Adrenal gland (tissue), 12 donors: ENCODE measurements around the gene MSRB2. TPM values are rescaled to one million over a fixed set of nuclear protein-coding genes. Genes with fewer than 3 reads are reported as not detected.

ENCODE experiments used
- DNase-seq, 7 donors: peaks; one replicate each; pipeline ENCODE4 v3.0.0-alpha.2; 2019 to 2020
- H3K27ac ChIP-seq, 5 donors: fragments of 200-600 bp; sonication (generic) in 4 of 5; 1 replicate in 3 of 5; 2 replicates in 2 of 5; pipeline versions ENCODE4 v1.5.1 to v1.8.0; 2016 to 2020; ENCODE audit warnings: mild to moderate bottlenecking in 1 of 5
- H3K27me3 ChIP-seq: fragments of 200-600 bp; 2 replicates; pipeline ENCODE4 v1.8.0; 2021
- H3K36me3 ChIP-seq, 2 donors: fragments of 200-600 bp; replicated peaks in 1 of 2; 1 replicate in 1 of 2; 2 replicates in 1 of 2; pipeline versions ENCODE4 v1.5.1 to v1.8.0; 2018 to 2022
- H3K4me1 ChIP-seq, 2 donors: fragments of 200-600 bp; replicated peaks in 1 of 2; 1 replicate in 1 of 2; 2 replicates in 1 of 2; pipeline versions ENCODE4 v1.5.1 to v1.8.0; 2018 to 2021
- H3K4me3 ChIP-seq, 4 donors: fragments of 200-600 bp; sonication (generic) in 3 of 4; one replicate each; pipeline ENCODE4 v1.5.1; 2016 to 2018
- H3K9me3 ChIP-seq, 3 donors: fragments of 200-600 bp; sonication (generic) in 1 of 3; replicated peaks in 1 of 3; 1 replicate in 2 of 3; 2 replicates in 1 of 3; pipeline versions ENCODE4 v1.5.1 to v1.8.0; 2016 to 2021
- POLR2A ChIP-seq, 2 donors: fragments of 450-650 bp; IDR thresholded peaks; one replicate each; pipeline ENCODE4 v1.6.1; 2017; ENCODE audit warnings: antibody characterized with exemption in 2 of 2, mild to moderate bottlenecking in 2 of 2, moderate library complexity in 1 of 2
- WGBS, 4 donors: extraction: QIAGEN DNeasy Blood & Tissue Kit in 2 of 4; methylation state at CpG; one replicate each; pipeline versions ENCODE4 v1.1.5 to v1.1.7; 2013 to 2017; 5-methylcytosine and 5-hydroxymethylcytosine counted together
- intact Hi-C, 2 donors: fragments of 100-400 bp; cut with DNase I; formaldehyde crosslinking; loops; one replicate each; pipeline versions ENCODE4 v1.14.1 to v1.15.0; 2022 to 2023
- polyA plus RNA-seq, 3 donors: library from polyadenylated mRNA; stranded (reverse); fragments of 200-250 nt in 2 of 3; fragments of 350-450 nt in 1 of 3; fragmentation: Illumina TruSeq in 1 of 3; extraction: RNeasy Lipid Tissue Mini Kit (QIAGEN cat#74804) in 1 of 3; gene quantifications; one replicate each; pipeline ENCODE4 v1.2.3, GENCODE V29; 2013 to 2014
- total RNA-seq, 9 donors: library from RNA; depleted of rRNA in 4 of 9; stranded (reverse); fragments of >200 nt in 4 of 9; fragments of 120-200 nt in 1 of 9; fragmentation: NEBNext Ultra II Directional in 1 of 9; extraction: Animal tissue kit (Norgen Biotek cat#: 25700) in 1 of 9; gene quantifications; one replicate each; pipeline versions ENCODE4 v1.1.0 to v1.2.4, GENCODE V29; 2013 to 2023
- TF ChIP-seq, protein P1 (sequence below), 6 experiments: fragments of 450-650 bp in 4 of 6; fragments of 200-600 bp in 2 of 6; sonication (generic) in 1 of 6; IDR thresholded peaks; 1 replicate in 5 of 6; 2 replicates in 1 of 6; pipeline versions ENCODE4 v1.5.1 to v1.8.0; 2016 to 2021; ENCODE audit warnings: antibody characterized with exemption in 6 of 6, mild to moderate bottlenecking in 2 of 6, moderate library complexity in 1 of 6
- donor health status: healthy with polysubstance abuse.
- donor health status: Bipolar disorder and iron deficiency.
- donor health status: DM: yes; HTN: yes; CAD: no.
- donor health status: DM: no; HTN: no; CAD: no.
- donor health status: DM: no; HTN: no; CAD: no.
- donor health status: DM: yes; HTN: yes; CAD: no.

MSRB2 gene
- total and polyA plus RNA-seq, 12 donors = 17.1 to 78.8 (median 48.5) TPM

DNA sequence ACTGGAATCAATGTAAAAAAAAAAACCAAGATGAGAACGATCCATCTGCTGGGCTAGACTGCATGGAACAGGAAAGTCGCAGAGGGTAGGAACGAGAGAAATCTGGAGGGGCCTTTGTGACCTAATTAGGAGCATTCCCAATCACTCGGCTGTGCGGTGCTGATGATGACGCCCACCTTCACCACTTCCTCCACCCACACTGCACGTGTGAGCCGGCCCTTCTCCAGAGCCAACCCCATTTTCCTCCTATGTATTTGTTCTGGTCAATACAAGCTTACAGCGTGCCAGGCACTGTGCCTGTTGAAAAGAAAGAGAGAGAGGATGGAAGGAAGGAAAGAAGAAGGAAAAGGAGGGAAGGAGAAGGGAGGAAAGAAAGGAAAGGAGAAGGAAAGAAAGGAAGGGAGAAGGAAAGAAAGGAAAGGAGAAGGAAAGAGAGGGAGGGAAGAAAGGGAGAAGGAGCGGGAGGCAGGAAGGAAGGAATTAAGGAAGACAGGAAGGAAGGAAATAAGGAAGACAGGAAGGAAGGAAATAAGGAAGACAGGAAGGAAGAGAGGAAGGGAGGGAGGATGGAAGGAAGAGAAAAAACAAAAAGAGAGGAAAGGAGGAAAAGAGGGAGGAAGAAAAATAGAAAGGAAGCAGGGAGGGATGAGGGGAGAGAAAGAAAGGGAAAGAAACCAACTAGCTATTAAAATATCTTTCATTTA lies 61.2 kb downstream of the MSRB2 start:
- intact Hi-C loops = no loop called here
- Histone ChIP-seq H3K27me3 (no peaks in the 10 kb centered on the region), H3K9me3 (no peaks in the 10 kb centered on the region), H3K27ac (no peak overlapping the region), H3K36me3 (no peaks in the 10 kb centered on the region), H3K4me3 (no peak overlapping the region), H3K4me1 (peaks cover 0 to 7% of the 10 kb centered on the region in 2 donors)
- WGBS, 4 donors = 64 to 78% (median 72%) methylated on average over 10 of the region's 10 CpGs
- TF ChIP-seq, protein P1, sequence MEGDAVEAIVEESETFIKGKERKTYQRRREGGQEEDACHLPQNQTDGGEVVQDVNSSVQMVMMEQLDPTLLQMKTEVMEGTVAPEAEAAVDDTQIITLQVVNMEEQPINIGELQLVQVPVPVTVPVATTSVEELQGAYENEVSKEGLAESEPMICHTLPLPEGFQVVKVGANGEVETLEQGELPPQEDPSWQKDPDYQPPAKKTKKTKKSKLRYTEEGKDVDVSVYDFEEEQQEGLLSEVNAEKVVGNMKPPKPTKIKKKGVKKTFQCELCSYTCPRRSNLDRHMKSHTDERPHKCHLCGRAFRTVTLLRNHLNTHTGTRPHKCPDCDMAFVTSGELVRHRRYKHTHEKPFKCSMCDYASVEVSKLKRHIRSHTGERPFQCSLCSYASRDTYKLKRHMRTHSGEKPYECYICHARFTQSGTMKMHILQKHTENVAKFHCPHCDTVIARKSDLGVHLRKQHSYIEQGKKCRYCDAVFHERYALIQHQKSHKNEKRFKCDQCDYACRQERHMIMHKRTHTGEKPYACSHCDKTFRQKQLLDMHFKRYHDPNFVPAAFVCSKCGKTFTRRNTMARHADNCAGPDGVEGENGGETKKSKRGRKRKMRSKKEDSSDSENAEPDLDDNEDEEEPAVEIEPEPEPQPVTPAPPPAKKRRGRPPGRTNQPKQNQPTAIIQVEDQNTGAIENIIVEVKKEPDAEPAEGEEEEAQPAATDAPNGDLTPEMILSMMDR (IDR thresholded peaks at IDR 0.05) = no peak
- TF ChIP-seq POLR2A (IDR thresholded peaks at IDR 0.05) = no peak
- no peak for DNase-seq

DNA sequence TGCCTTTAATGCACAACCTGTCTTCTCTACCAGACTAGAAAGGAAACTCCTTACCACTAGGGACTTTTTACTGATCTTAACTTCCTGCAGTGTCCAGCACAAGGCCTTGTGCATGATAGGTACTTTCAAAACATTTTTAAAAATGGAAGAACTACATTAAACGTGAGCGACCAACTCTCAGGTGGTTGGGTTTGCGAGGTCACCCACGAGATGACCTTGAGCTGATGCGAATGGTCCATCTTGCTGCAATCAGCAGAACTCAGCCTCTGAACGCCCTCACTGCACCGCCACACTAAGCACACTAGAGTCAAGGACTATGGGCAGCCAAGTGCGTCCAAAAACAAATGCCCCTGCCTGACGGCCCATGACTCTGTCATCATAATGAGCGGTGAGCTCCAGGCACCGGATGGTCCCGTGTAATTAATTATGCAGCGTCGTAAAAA lies 61.9 kb downstream of the MSRB2 start:
- no peaks in the 10 kb centered on the region for H3K27me3 ChIP-seq
- intact Hi-C loops = no loop called here
- 21 to 40% (median 31%) methylated on average over 10 to 14 of the region's 14 CpGs for WGBS, 4 donors
- no peaks in the 10 kb centered on the region for H3K36me3 ChIP-seq
- H3K27ac ChIP-seq = no peak overlapping the region
- no peak for DNase-seq
- peaks cover 0 to 7% of the 10 kb centered on the region in 2 donors for H3K4me1 ChIP-seq
- H3K4me3 ChIP-seq = no peak overlapping the region
- TF ChIP-seq, protein P1 (IDR thresholded peaks at IDR 0.05) = no peak
- no peaks in the 10 kb centered on the region for H3K9me3 ChIP-seq

DNA sequence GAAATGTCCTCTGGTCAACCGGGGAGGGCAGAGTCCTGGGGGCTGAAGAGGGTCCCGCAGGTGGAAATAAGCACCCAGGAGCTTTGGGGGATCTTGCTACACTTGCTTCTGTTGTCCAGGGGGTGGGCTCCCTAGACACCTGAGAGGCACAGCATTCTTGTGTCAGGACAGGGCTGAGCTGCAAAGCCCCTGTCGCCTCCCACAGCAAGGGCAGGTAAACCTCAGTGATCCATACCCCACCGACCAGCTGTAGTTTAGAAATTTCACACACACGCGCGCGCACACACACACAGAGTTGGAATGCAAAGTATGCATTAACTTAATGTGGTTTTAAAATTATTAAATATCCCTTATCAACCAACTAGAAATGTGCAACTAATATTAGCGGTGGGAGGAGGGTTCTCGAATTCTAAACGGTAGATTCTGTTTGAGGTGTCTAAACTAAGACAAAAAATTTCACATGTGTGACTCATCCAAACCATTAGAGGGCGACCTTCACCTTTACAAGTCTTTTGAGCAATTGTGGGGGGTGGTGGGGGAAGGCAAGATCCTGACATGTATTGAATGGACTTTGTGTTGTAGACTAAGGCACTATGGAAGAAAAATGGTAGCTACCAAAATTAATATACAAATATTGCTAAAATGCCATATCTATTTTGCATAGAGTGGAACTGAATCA lies 62.5 kb downstream of the MSRB2 start:
- no peaks in the 10 kb centered on the region for H3K9me3 ChIP-seq
- H3K27ac ChIP-seq = no peak overlapping the region
- DNase-seq = peak in 5 of 7 donors; percentile 23 to 51 (median 34)
- no peak for TF ChIP-seq POLR2A (IDR thresholded peaks at IDR 0.05)
- TF ChIP-seq, protein P1 (IDR thresholded peaks at IDR 0.05) = no peak
- intact Hi-C loops = no loop called here
- H3K4me1 ChIP-seq = peaks cover 0 to 7% of the 10 kb centered on the region in 2 donors
- no peaks in the 10 kb centered on the region for H3K36me3 ChIP-seq
- WGBS, 4 donors = 35 to 45% (median 41%) methylated on average over 11 to 12 of the region's 12 CpGs
- H3K27me3 ChIP-seq = no peaks in the 10 kb centered on the region
- H3K4me3 ChIP-seq = no peak overlapping the region

DNA sequence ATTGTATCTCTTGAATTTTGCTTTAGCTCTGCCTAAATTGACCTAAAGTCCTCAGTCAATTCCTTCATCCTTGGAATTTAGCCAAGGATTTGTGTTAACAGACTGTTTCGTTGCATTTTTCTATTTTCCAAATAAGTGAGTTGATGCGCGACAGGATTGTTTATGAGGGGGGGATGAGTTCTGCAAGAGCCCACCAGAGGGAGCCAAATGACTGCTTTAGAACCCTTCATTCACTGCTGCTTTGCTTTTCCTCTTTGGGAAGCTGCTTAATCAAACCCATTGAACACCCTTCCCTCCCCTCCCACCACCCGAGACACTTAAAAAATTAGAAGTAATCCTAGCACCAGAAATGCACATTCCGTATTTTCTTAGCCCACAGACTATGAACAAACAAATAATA lies 63.0 kb downstream of the MSRB2 start:
- DNase-seq = peak in 6 of 7 donors; percentile 41 to 72 (median 52)
- Histone ChIP-seq H3K36me3 (no peaks in the 10 kb centered on the region), H3K9me3 (no peaks in the 10 kb centered on the region), H3K27ac (no peak overlapping the region), H3K4me3 (no peak overlapping the region), H3K4me1 (peaks cover 0 to 7% of the 10 kb centered on the region in 2 donors), H3K27me3 (no peaks in the 10 kb centered on the region)
- 1 to 5% (median 3%) methylated on average over 5 of the region's 5 CpGs for WGBS, 4 donors
- intact Hi-C loops = no loop called here
- TF ChIP-seq, protein P1 (IDR thresholded peaks at IDR 0.05) = peak; percentile 58 to 80 (median 77)
- TF ChIP-seq POLR2A (IDR thresholded peaks at IDR 0.05) = no peak
